Glomerular visceral epithelial cell (primary cell): ENCODE measurements around the gene PAWR.

ENCODE experiments used
- DNase-seq: peaks from one replicate; pipeline ENCODE4 v3.0.0-alpha.2; 2016; ENCODE audit errors: extremely low spot score

PAWR gene

GRCh38 chr12:79690638-79691510, at the start of gene PAWR:
PAWR (minus strand) TSS chr12:79690964; CDS start chr12:79690244, 720 bp downstream.
- peak; percentile 89 for DNase-seq

- DNase-seq = peak; percentile 69
Measured at GRCh38 chr12:79737875-79738718, 47.3 kb upstream of the PAWR start.

GRCh38 chr12:79732638-79733037, 41.9 kb upstream of the PAWR start:
- DNase-seq = no peak

- peak; percentile 37 for DNase-seq
Measured at GRCh38 chr12:79725987-79726386, 35.2 kb upstream of the PAWR start.

- DNase-seq = no peak
Measured at GRCh38 chr12:79717006-79717405, 26.2 kb upstream of the PAWR start.

- DNase-seq = no peak
Measured at GRCh38 chr12:79715308-79715707, 24.5 kb upstream of the PAWR start.

GRCh38 chr12:79710707-79711483, 20.1 kb upstream of the PAWR start:
- DNase-seq = no peak

- no peak for DNase-seq
Measured at GRCh38 chr12:79707830-79708229, 17.1 kb upstream of the PAWR start.

GRCh38 chr12:79706676-79707075, 15.9 kb upstream of the PAWR start:
- DNase-seq = no peak

- no peak for DNase-seq
Measured at GRCh38 chr12:79706156-79706555, 15.4 kb upstream of the PAWR start.

GRCh38 chr12:79698966-79699365, 8.2 kb upstream of the PAWR start:
- no peak for DNase-seq

GRCh38 chr12:79696416-79696815, 5.7 kb upstream of the PAWR start:
- no peak for DNase-seq

- no peak for DNase-seq
Measured at GRCh38 chr12:79692860-79693577, 2.3 kb upstream of the PAWR start.

- DNase-seq = peak; percentile 40
Measured at GRCh38 chr12:79691511-79692248, 916 bp upstream of the PAWR start.

- DNase-seq = no peak
Measured at GRCh38 chr12:79690142-79690637, 574 bp downstream of the PAWR start.

GRCh38 chr12:79689477-79690141, 1.2 kb downstream of the PAWR start:
- DNase-seq = peak; percentile 53

GRCh38 chr12:79689061-79689476, 1.7 kb downstream of the PAWR start:
- no peak for DNase-seq

GRCh38 chr12:79688376-79689060, 2.2 kb downstream of the PAWR start:
- DNase-seq = no peak

GRCh38 chr12:79687711-79688260, 3.0 kb downstream of the PAWR start:
- no peak for DNase-seq
